Measurements from ENCODE around the gene TBC1D9B. TPM values are rescaled to one million over a fixed set of nuclear protein-coding genes. Genes with fewer than 3 reads are reported as not detected.

The TBC1D9B gene
- total RNA-seq, 6 experiments from 2014 or later = 58.7 to 81.9 (median 69.5) TPM

- Histone ChIP-seq H3K36me3 (peaks cover 0 to 46% (median 11%) of the 10 kb centered on the region in 4 donors), H3K9me3 (peaks cover 0 to 6% (median 0%) of the 10 kb centered on the region in 4 donors), H3K4me1 (no peaks in the 10 kb centered on the region), H3K4me3 (no peak overlapping the region), H3K27me3 (no peaks in the 10 kb centered on the region), H3K27ac (no peak overlapping the region)
- ATAC-seq = peak in 2 of 4 donors; percentile 12 to 13
- intact Hi-C loops (cut with DNase I) = no loop called here
- no peak for DNase-seq
- TF ChIP-seq CTCF (IDR thresholded peaks at IDR 0.05) (no peak), POLR2A (IDR thresholded peaks at IDR 0.05) (no peak)
- no CpG with 5 or more reads among the region's 31 CpGs for WGBS (ENCODE audit: insufficient coverage, low coverage, low lambda C conversion rate, missing lambda C conversion rate)
Observed at GRCh38 chr5:179879003-179879689, 28.6 kb downstream of the TBC1D9B start.

GRCh38 chr5:179878222-179879002, 29.3 kb downstream of the TBC1D9B start:
- H3K4me1 ChIP-seq = no peaks in the 10 kb centered on the region
- no peaks in the 10 kb centered on the region for H3K27me3 ChIP-seq
- DNase-seq (no peak), ATAC-seq (peak in 1 of 4 donors; percentile 7)
- H3K27ac ChIP-seq = no peak overlapping the region
- H3K4me3 ChIP-seq = no peak overlapping the region
- peaks cover 0 to 6% (median 0%) of the 10 kb centered on the region in 4 donors for H3K9me3 ChIP-seq
- H3K36me3 ChIP-seq = peaks cover 0 to 46% (median 12%) of the 10 kb centered on the region in 4 donors
- 100% methylated on average over 2 of the region's 26 CpGs for WGBS (ENCODE audit: insufficient coverage, low coverage, low lambda C conversion rate, missing lambda C conversion rate)
- intact Hi-C loops (cut with DNase I) = no loop called here
- no peak for TF ChIP-seq POLR2A (IDR thresholded peaks at IDR 0.05)

- H3K4me1 ChIP-seq = no peaks in the 10 kb centered on the region
- WGBS (ENCODE audit: insufficient coverage, low coverage, low lambda C conversion rate, missing lambda C conversion rate) = 84% methylated on average over 3 of the region's 3 CpGs
- no peak for DNase-seq
- no peaks in the 10 kb centered on the region for H3K9me3 ChIP-seq
- no peak overlapping the region for H3K27ac ChIP-seq
- no peaks in the 10 kb centered on the region for H3K27me3 ChIP-seq
- peak in 2 of 4 donors; percentile 14 to 29 for ATAC-seq
- H3K4me3 ChIP-seq = no peak overlapping the region
- TF ChIP-seq POLR2A (IDR thresholded peaks at IDR 0.05) = no peak
- TF ChIP-seq CTCF (IDR thresholded peaks at IDR 0.05) = no peak
- intact Hi-C loops (cut with DNase I) = no loop called here
- H3K36me3 ChIP-seq = peaks cover 0 to 58% (median 16%) of the 10 kb centered on the region in 4 donors
Observed at GRCh38 chr5:179876610-179876952, 31.1 kb downstream of the TBC1D9B start.

- intact Hi-C loops (cut with DNase I) = no loop called here
- TF ChIP-seq CTCF (IDR thresholded peaks at IDR 0.05) (no peak), POLR2A (IDR thresholded peaks at IDR 0.05) (no peak)
- no peaks in the 10 kb centered on the region for H3K9me3 ChIP-seq
- DNase-seq (no peak), ATAC-seq (no peak)
- no peak overlapping the region for H3K4me3 ChIP-seq
- no peaks in the 10 kb centered on the region for H3K27me3 ChIP-seq
- H3K27ac ChIP-seq = no peak overlapping the region
- H3K4me1 ChIP-seq = no peaks in the 10 kb centered on the region
- 88% methylated on average over 5 of the region's 16 CpGs for WGBS (ENCODE audit: insufficient coverage, low coverage, low lambda C conversion rate, missing lambda C conversion rate)
- H3K36me3 ChIP-seq = peaks cover 0 to 62% (median 16%) of the 10 kb centered on the region in 4 donors
Observed at GRCh38 chr5:179875741-179876609, 31.7 kb downstream of the TBC1D9B start.
